ENCODE data around the gene PHF14. TPM values are rescaled to one million over a fixed set of nuclear protein-coding genes. Genes with fewer than 3 reads are reported as not detected.
"Not testable (repeated sequence)": the region's sequence is repeated elsewhere in the genome, so short reads cannot be mapped to it uniquely, and the experiment has no call there.

PHF14 gene
- total RNA-seq, 1 experiment from 2014 or later, result 49.3 TPM

DNA sequence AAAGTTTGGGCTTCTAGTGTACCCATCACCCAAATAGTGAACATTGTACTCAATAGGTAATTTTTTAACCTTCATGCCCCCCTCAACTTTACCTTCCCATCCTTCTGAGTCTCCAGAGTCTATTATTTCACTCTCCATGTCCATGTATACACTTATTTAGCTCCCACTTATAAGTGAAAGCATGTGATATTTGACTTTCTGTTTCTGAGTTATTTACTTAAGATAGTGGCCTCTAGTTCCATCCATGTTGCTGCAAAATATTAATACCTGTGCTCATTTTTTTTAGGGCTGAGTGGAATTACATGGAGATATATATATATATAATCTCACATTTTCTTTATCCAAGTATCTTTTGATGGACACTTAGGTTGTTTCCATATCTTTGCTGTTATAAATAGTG lies 21.1 kb upstream of the PHF14 start:
- peaks cover 16% of the 10 kb centered on the region for H3K27me3 ChIP-seq (ENCODE audit: insufficient read depth, low read depth)
- no peak overlapping the region for H3K4me2 ChIP-seq
- no peak overlapping the region for H3K4me3 ChIP-seq
- H3K9me2 ChIP-seq (ENCODE audit: insufficient read depth), result no peaks in the 10 kb centered on the region
- no peaks in the 10 kb centered on the region for H3K79me2 ChIP-seq (ENCODE audit: low read depth)
- H3K27ac ChIP-seq, result no peak overlapping the region
- POLR2A ChIA-PET (ENCODE audit: unreplicated experiment), result no interaction called here
- no peak for TF ChIP-seq EZH2 (IDR thresholded peaks at IDR 0.05; ENCODE audit: low read depth)
- TF ChIP-seq, protein P1, sequence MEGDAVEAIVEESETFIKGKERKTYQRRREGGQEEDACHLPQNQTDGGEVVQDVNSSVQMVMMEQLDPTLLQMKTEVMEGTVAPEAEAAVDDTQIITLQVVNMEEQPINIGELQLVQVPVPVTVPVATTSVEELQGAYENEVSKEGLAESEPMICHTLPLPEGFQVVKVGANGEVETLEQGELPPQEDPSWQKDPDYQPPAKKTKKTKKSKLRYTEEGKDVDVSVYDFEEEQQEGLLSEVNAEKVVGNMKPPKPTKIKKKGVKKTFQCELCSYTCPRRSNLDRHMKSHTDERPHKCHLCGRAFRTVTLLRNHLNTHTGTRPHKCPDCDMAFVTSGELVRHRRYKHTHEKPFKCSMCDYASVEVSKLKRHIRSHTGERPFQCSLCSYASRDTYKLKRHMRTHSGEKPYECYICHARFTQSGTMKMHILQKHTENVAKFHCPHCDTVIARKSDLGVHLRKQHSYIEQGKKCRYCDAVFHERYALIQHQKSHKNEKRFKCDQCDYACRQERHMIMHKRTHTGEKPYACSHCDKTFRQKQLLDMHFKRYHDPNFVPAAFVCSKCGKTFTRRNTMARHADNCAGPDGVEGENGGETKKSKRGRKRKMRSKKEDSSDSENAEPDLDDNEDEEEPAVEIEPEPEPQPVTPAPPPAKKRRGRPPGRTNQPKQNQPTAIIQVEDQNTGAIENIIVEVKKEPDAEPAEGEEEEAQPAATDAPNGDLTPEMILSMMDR (conservative IDR thresholded peaks at IDR 0.05), result no peak
- no peaks in the 10 kb centered on the region for H3K9me3 ChIP-seq (ENCODE audit: insufficient read depth, low read depth)
- BruUV-seq (replicated peaks), result no TSS peak
- DNase-seq, result no peak
- CTCF ChIA-PET, result no interaction called here
- no peak overlapping the region for H2AFZ ChIP-seq
- intact Hi-C loops (cut with micrococcal nuclease; ENCODE audit: unreplicated experiment), result no loop called here
- no peaks in the 10 kb centered on the region for H3K4me1 ChIP-seq (replicated peaks; ENCODE audit: insufficient read depth)
- H3F3A ChIP-seq (ENCODE audit: insufficient read depth, low read depth), result no peaks in the 10 kb centered on the region
- H3K36me3 ChIP-seq (ENCODE audit: low read depth), result no peaks in the 10 kb centered on the region
- H4K20me1 ChIP-seq (ENCODE audit: insufficient read depth), result no peaks in the 10 kb centered on the region

DNA sequence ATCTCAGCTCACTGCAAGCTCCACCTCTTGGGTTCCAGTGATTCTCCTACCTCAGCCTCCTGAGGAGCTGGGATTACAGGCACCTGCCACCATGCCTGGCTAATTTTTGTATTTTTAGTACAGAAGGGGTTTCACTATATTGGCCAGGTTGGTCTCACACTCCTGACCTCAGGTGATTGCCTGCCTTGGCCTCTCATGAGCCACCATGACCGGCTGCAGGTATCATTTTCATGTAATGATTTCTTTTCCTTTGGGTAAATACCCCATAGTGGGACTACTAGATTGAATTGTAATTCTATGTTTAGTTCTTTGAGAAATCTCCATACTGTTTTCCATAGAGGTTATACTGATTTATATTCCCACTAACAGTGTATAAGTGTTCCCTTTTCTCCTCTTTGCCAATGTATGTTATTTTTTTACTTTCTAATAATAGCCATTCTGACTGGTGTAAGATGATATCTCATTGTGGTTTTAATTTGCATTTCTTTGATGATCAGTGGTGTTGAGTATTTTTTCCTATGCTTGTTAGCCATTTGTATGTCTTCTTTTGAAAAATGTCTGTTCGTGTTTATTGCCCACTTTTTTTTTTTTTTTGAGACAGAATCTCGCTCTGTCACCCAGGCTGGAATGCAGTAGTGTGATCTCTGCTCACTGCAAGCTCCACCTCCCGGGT lies 20.5 kb upstream of the PHF14 start:
- H3K27me3 ChIP-seq (ENCODE audit: insufficient read depth, low read depth), result peaks cover 11% of the 10 kb centered on the region; the same call in 1 of the 2 replicates
- H3K79me2 ChIP-seq (ENCODE audit: low read depth); H2AFZ ChIP-seq; H4K20me1 ChIP-seq (ENCODE audit: insufficient read depth); H3K9me3 ChIP-seq (ENCODE audit: insufficient read depth, low read depth); H3K4me2 ChIP-seq; H3K36me3 ChIP-seq (ENCODE audit: low read depth); POLR2A ChIA-PET (ENCODE audit: unreplicated experiment); H3F3A ChIP-seq (ENCODE audit: insufficient read depth, low read depth); H3K27ac ChIP-seq; DNase-seq; H3K9me2 ChIP-seq (ENCODE audit: insufficient read depth); H3K4me1 ChIP-seq (replicated peaks; ENCODE audit: insufficient read depth); intact Hi-C loops (cut with micrococcal nuclease; ENCODE audit: unreplicated experiment); H3K4me3 ChIP-seq; CTCF ChIA-PET; BruUV-seq (replicated peaks): not testable (repeated sequence)

DNA sequence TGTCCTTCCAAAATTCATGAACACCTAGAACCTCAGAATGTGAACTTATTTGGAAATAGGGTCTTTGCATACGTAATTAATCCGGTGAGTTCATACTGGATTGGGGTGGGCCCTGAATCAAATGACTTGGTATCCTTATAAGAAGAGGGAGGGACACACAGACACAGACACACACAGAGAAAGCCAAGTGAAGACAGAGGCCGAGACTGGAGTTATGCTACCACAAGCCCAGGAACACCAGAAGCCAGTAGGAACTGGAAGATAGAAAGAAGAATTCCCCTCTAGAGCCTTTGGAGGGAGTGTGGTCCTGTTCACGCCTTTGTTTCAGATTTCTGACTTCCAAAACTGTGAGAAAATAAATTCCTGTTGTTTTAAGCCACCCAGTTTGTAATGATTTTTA lies 17.1 kb upstream of the PHF14 start:
- Histone ChIP-seq H3F3A (ENCODE audit: insufficient read depth, low read depth) (no peaks in the 10 kb centered on the region), H4K20me1 (ENCODE audit: insufficient read depth) (no peaks in the 10 kb centered on the region), H3K36me3 (ENCODE audit: low read depth) (no peaks in the 10 kb centered on the region), H3K27me3 (ENCODE audit: insufficient read depth, low read depth) (no peaks in the 10 kb centered on the region), H2AFZ (no peak overlapping the region), H3K79me2 (ENCODE audit: low read depth) (no peaks in the 10 kb centered on the region), H3K4me1 (replicated peaks; ENCODE audit: insufficient read depth) (no peaks in the 10 kb centered on the region), H3K27ac (no peak overlapping the region), H3K4me3 (no peak overlapping the region), H3K4me2 (no peak overlapping the region), H3K9me3 (ENCODE audit: insufficient read depth, low read depth) (no peaks in the 10 kb centered on the region), H3K9me2 (ENCODE audit: insufficient read depth) (no peaks in the 10 kb centered on the region)
- BruUV-seq (replicated peaks), result no TSS peak
- POLR2A ChIA-PET (ENCODE audit: unreplicated experiment), result no interaction called here
- CTCF ChIA-PET, result no interaction called here
- intact Hi-C loops (cut with micrococcal nuclease; ENCODE audit: unreplicated experiment), result no loop called here
- no peak for DNase-seq
- no peak for TF ChIP-seq EZH2 (IDR thresholded peaks at IDR 0.05; ENCODE audit: low read depth)
- TF ChIP-seq, protein P1 (conservative IDR thresholded peaks at IDR 0.05), result no peak

DNA sequence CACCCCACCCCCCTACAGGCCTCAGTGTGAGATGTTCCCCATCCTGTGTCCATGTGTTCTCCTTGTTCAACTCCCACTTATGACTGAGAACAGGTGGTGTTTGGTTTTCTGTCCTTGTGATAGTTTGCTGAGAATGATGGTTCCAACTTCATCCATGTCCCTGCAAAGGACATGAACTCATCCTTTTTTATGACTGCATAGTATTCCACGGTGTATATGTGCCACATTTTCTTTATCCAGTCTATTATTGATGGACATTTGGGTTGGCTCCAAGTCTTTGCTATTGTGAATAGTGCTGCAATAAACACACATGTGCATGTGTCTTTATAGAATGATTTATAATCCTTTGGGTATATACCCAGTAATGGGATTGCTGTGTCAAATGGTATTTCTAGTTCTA lies 13.4 kb upstream of the PHF14 start:
- H3K4me3 ChIP-seq; H4K20me1 ChIP-seq (ENCODE audit: insufficient read depth); H2AFZ ChIP-seq; H3K4me2 ChIP-seq; H3K27ac ChIP-seq; H3K9me2 ChIP-seq (ENCODE audit: insufficient read depth); CTCF ChIA-PET; H3K4me1 ChIP-seq (replicated peaks; ENCODE audit: insufficient read depth); POLR2A ChIA-PET (ENCODE audit: unreplicated experiment); H3K9me3 ChIP-seq (ENCODE audit: insufficient read depth, low read depth); H3K79me2 ChIP-seq (ENCODE audit: low read depth); BruUV-seq (replicated peaks); H3K36me3 ChIP-seq (ENCODE audit: low read depth); DNase-seq; H3F3A ChIP-seq (ENCODE audit: insufficient read depth, low read depth); intact Hi-C loops (cut with micrococcal nuclease; ENCODE audit: unreplicated experiment): not testable (repeated sequence)
- peaks cover 27% of the 10 kb centered on the region; the same call in 1 of the 2 replicates for H3K27me3 ChIP-seq (ENCODE audit: insufficient read depth, low read depth)

DNA sequence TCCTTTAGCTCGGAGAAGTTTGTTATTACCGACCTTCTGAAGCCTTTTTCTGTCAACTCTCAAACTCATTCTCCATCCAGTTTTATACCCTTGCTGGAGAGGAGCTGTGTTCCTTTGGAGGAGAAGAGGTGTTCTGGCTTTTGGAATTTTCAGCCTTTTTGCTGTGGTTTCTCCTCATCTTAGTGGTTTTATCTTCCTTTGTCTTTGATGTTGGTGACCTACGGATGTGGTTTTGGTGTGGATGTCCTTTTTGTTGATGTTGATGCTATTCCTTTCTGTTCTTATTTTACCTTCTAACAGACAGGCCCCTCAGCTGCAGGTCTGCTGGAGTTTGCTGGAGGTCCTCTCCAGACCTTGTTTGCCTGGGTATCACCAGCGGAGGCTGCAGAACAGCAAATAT lies 8.7 kb upstream of the PHF14 start:
- H4K20me1 ChIP-seq (ENCODE audit: insufficient read depth); H2AFZ ChIP-seq; H3K27ac ChIP-seq; H3K9me3 ChIP-seq (ENCODE audit: insufficient read depth, low read depth); H3K4me2 ChIP-seq; H3K9me2 ChIP-seq (ENCODE audit: insufficient read depth); H3F3A ChIP-seq (ENCODE audit: insufficient read depth, low read depth); CTCF ChIA-PET; BruUV-seq (replicated peaks); DNase-seq; H3K36me3 ChIP-seq (ENCODE audit: low read depth); POLR2A ChIA-PET (ENCODE audit: unreplicated experiment); H3K79me2 ChIP-seq (ENCODE audit: low read depth); H3K4me1 ChIP-seq (replicated peaks; ENCODE audit: insufficient read depth); H3K4me3 ChIP-seq; intact Hi-C loops (cut with micrococcal nuclease; ENCODE audit: unreplicated experiment): not testable (repeated sequence)
- H3K27me3 ChIP-seq (ENCODE audit: insufficient read depth, low read depth), result peaks cover 44% of the 10 kb centered on the region
